BJ (cell line): ENCODE results near the gene CACNA1F. TPM values are rescaled to one million over a fixed set of nuclear protein-coding genes. Genes with fewer than 3 reads are reported as not detected.

Experiments
- CTCF ChIA-PET: fragments of 350-600 bp; formaldehyde crosslinking; extraction: SDS; loops from one replicate; lab custom pipeline; 2021; ENCODE audit warnings: antibody characterized with exemption, inconsistent platforms; lab: Yijun Ruan, JAX
- POLR2A ChIA-PET: fragments of 300-600 bp; sonication (Branson Sonifier 250); formaldehyde crosslinking; extraction: SDS; loops from one replicate; lab custom pipeline; 2021; ENCODE audit warnings: antibody characterized with exemption; lab: Charles Lee
- DNase-seq: peaks from one replicate; pipeline ENCODE4 v3.0.0-alpha.2; 2011; ENCODE audit warnings: low read depth
- H3K27me3 ChIP-seq: 2 replicates; pipeline ENCODE4 v1.6.0; 2011; ENCODE audit warnings: low read length; ENCODE audit not compliant: control insufficient read depth, insufficient read depth
- H3K36me3 ChIP-seq: 2 replicates; pipeline ENCODE4 v1.5.1; 2011; ENCODE audit warnings: low read length; ENCODE audit not compliant: control insufficient read depth, insufficient read depth
- H3K4me3 ChIP-seq: 2 replicates; pipeline ENCODE4 v1.5.1; 2011; ENCODE audit warnings: low read depth, mild to moderate bottlenecking, control low read depth, low read length
- CTCF ChIP-seq: IDR thresholded peaks from 2 replicates; pipeline ENCODE4 v1.5.1; 2011; ENCODE audit warnings: low read depth, mild to moderate bottlenecking, control low read depth, inconsistent platforms, low read length, moderate library complexity; ENCODE audit not compliant: insufficient read depth
- polyA plus RNA-seq: library from polyadenylated mRNA; depleted of rRNA; stranded (reverse); fragments of >200 nt; gene quantifications from 2 replicates; pipeline ENCODE4 v1.2.3, GENCODE V29; 2011

The CACNA1F gene
- polyA plus RNA-seq, 1 experiment, result 0.01 TPM

- DNase-seq, result no peak
- Histone ChIP-seq H3K4me3 (no peak overlapping the region), H3K36me3 (no peaks in the 10 kb centered on the region), H3K27me3 (no peaks in the 10 kb centered on the region)
- TF ChIP-seq CTCF, result no peak
- POLR2A ChIA-PET, result no interaction called here
- CTCF ChIA-PET, result no interaction called here
Measured at GRCh38 chrX:49202022-49202421, 31.1 kb downstream of the CACNA1F start.

GRCh38 chrX:49199906-49200771 lies 33.0 kb downstream of the CACNA1F start, which contains the start of gene SYP:
Gene SYP, minus strand, starts transcription at chrX:49200193. Its CDS starts 7 bp downstream, at chrX:49200186.
- peak; percentile 27 for DNase-seq
- H3K27me3 ChIP-seq, result no peaks in the 10 kb centered on the region
- ChIA-PET CTCF (no interaction called here), POLR2A (no interaction called here)
- H3K4me3 ChIP-seq, result no peak within 1 kb of the TSS
- no peak for TF ChIP-seq CTCF
- no peaks in the 10 kb centered on the region for H3K36me3 ChIP-seq

GRCh38 chrX:49199315-49199595 lies 33.9 kb downstream of the CACNA1F start:
- TF ChIP-seq CTCF, result no peak
- POLR2A ChIA-PET, result no interaction called here
- H3K4me3 ChIP-seq, result no peak overlapping the region
- no peaks in the 10 kb centered on the region for H3K36me3 ChIP-seq
- CTCF ChIA-PET, result no interaction called here
- H3K27me3 ChIP-seq, result no peaks in the 10 kb centered on the region
- no peak for DNase-seq

- Histone ChIP-seq H3K27me3 (no peaks in the 10 kb centered on the region), H3K4me3 (no peak overlapping the region), H3K36me3 (no peaks in the 10 kb centered on the region)
- no peak for TF ChIP-seq CTCF
- ChIA-PET CTCF (no interaction called here), POLR2A (no interaction called here)
- no peak for DNase-seq
Measured at GRCh38 chrX:49198540-49199314, 34.4 kb downstream of the CACNA1F start.

GRCh38 chrX:49197543-49198087 lies 35.5 kb downstream of the CACNA1F start:
- no peaks in the 10 kb centered on the region for H3K36me3 ChIP-seq
- H3K27me3 ChIP-seq, result no peaks in the 10 kb centered on the region
- ChIA-PET CTCF (no interaction called here), POLR2A (no interaction called here)
- no peak overlapping the region for H3K4me3 ChIP-seq
- no peak for DNase-seq
- no peak for TF ChIP-seq CTCF
